Measurements from ENCODE around the gene RSPH3.
A peak's percentile ranks its signal among the peaks of the same experiment; 100 is the strongest.

Gene RSPH3, protein sequence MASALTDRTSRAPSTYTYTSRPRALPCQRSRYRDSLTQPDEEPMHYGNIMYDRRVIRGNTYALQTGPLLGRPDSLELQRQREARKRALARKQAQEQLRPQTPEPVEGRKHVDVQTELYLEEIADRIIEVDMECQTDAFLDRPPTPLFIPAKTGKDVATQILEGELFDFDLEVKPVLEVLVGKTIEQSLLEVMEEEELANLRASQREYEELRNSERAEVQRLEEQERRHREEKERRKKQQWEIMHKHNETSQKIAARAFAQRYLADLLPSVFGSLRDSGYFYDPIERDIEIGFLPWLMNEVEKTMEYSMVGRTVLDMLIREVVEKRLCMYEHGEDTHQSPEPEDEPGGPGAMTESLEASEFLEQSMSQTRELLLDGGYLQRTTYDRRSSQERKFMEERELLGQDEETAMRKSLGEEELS

DNA sequence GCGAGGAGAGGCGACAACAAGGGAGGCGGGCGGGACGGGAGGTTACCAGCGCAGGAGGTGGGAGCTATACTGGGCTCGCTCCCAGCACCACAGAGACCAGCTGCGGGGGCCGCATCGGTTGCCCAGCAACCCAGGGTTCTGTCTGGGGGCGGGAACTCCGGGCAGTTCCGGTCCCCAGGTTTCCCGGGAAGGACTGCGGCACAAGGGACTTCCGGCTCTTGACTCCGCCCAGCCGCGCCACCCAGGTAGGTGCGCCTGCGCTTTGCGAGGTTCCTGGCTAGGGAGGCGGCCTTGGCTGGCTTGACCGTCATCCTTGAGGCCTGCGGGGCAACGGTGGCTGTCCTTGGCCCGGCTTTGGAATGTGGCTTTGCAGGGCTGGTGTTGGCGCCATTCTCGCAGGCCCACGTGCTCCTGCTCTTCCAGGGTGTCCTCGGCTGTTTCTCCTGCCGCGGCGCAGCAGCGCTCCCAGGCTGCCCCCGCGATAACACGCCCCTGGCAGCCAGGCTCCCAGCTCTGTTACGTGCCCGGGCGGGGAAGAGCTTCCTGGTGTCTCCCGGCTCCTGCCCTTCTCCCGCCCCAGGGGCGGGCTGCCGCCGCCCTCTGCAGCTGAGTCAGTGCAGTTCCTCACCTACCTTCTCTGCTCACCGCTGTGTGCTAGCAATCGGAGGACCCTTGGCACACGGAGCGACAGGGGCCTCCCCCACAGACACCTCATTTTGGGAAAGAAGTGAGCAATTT, at the start of gene RSPH3:
TSS of gene RSPH3 (minus strand) at position 537 of the 738 bp plus-strand sequence. CDS start 652 bp downstream, outside the sequence.
- Histone ChIP-seq H3K9me2 (replicated peaks; ENCODE audit: control insufficient read depth, low read length) (no peaks in the 10 kb centered on the region), H3K27ac (ENCODE audit: low read depth, low read length) (peak within 1 kb of the TSS; percentile 51), H3K36me3 (ENCODE audit: control insufficient read depth, low read length) (no peaks in the 10 kb centered on the region), H3K4me3 (ENCODE audit: low read length) (peak within 1 kb of the TSS; percentile 93), H4K20me1 (ENCODE audit: control insufficient read depth, insufficient read depth, low read depth, low read length) (no peaks in the 10 kb centered on the region), H3K9me3 (ENCODE audit: control insufficient read depth, insufficient read depth, low read length) (no peaks in the 10 kb centered on the region), H3K27me3 (ENCODE audit: control insufficient read depth, low read length) (no peaks in the 10 kb centered on the region), H3K79me2 (ENCODE audit: control insufficient read depth, low read length) (peaks cover 28% of the 10 kb centered on the region), H3F3A (ENCODE audit: control insufficient read depth, insufficient read depth) (no peaks in the 10 kb centered on the region), H3K4me2 (ENCODE audit: low read length) (peak within 1 kb of the TSS; percentile 95), H3K4me1 (ENCODE audit: control insufficient read depth, low read length) (peaks cover 24% of the 10 kb centered on the region)
- TF ChIP-seq EZH2phosphoT487 (IDR thresholded peaks at IDR 0.05; ENCODE audit: borderline replicate concordance, low read length): no peak
- TF ChIP-seq CTCF (IDR thresholded peaks at IDR 0.05; ENCODE audit: low read depth, low read length, poor library complexity, severe bottlenecking): peak; percentile 36

DNA sequence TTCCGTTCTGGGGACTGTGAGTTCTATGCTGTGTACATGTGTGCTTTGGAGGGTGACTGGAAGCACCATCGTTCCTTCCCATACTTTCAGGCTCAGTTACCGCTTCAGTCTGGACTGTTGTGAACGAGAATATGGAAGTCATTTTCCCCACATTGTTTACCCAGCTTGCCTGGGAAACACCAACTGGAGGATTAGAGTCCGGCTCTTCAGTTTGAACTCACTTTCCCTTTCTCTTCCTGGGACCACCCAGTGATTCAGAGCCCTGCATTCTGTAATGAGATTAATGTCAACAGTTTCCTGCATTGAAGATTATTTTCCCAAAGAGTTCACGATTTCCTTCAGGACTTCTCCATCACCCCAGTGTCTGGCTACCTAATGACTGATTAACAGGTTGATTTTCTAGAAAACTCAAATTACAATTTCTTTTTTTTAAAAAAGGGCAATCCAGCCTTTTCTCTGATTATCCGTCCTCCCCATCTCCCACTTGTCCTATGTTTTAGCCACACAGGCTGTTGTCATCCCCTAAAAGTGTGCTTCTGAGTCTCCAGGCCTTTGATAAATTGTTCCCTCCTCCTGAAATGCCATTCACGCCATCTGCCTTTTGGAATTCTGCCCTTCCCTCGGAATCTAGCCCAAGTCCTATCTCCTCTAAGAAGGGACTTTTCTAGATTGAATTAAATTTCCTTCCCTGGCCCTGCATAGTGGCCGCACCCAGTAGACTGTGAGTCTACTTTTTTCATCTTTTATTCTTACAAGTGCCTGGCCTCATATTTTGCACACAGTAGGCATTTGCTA, 48.1 kb upstream of the RSPH3 start:
- Histone ChIP-seq H3K36me3 (ENCODE audit: control insufficient read depth, low read length) (peaks cover 17% of the 10 kb centered on the region), H3K4me2 (ENCODE audit: low read length) (no peak overlapping the region; the same call in 1 of the 2 replicates), H4K20me1 (ENCODE audit: control insufficient read depth, insufficient read depth, low read depth, low read length) (no peaks in the 10 kb centered on the region), H3K79me2 (ENCODE audit: control insufficient read depth, low read length) (peaks cover 24% of the 10 kb centered on the region), H3K9me3 (ENCODE audit: control insufficient read depth, insufficient read depth, low read length) (no peaks in the 10 kb centered on the region), H3K4me1 (ENCODE audit: control insufficient read depth, low read length) (peaks cover 35% of the 10 kb centered on the region), H3K9me2 (replicated peaks; ENCODE audit: control insufficient read depth, low read length) (no peaks in the 10 kb centered on the region), H3K27me3 (ENCODE audit: control insufficient read depth, low read length) (no peaks in the 10 kb centered on the region), H3K4me3 (ENCODE audit: low read length) (no peak overlapping the region), H3K27ac (ENCODE audit: low read depth, low read length) (no peak overlapping the region), H3F3A (ENCODE audit: control insufficient read depth, insufficient read depth) (peaks cover 15% of the 10 kb centered on the region)
- TF ChIP-seq CTCF (IDR thresholded peaks at IDR 0.05; ENCODE audit: low read depth, low read length, poor library complexity, severe bottlenecking) (no peak), EZH2phosphoT487 (IDR thresholded peaks at IDR 0.05; ENCODE audit: borderline replicate concordance, low read length) (no peak)

- peaks cover 47% of the 10 kb centered on the region for H3K79me2 ChIP-seq (ENCODE audit: control insufficient read depth, low read length)
- H3K9me3 ChIP-seq (ENCODE audit: control insufficient read depth, insufficient read depth, low read length): no peaks in the 10 kb centered on the region
- peaks cover 35% of the 10 kb centered on the region for H3F3A ChIP-seq (ENCODE audit: control insufficient read depth, insufficient read depth)
- H4K20me1 ChIP-seq (ENCODE audit: control insufficient read depth, insufficient read depth, low read depth, low read length): peaks cover 14% of the 10 kb centered on the region
- no peaks in the 10 kb centered on the region for H3K27me3 ChIP-seq (ENCODE audit: control insufficient read depth, low read length)
- H3K9me2 ChIP-seq (replicated peaks; ENCODE audit: control insufficient read depth, low read length): no peaks in the 10 kb centered on the region
- H3K27ac ChIP-seq (ENCODE audit: low read depth, low read length): peak overlapping the region; percentile 89
- H3K4me2 ChIP-seq (ENCODE audit: low read length): peak overlapping the region; percentile 73
- H3K36me3 ChIP-seq (ENCODE audit: control insufficient read depth, low read length): peaks cover 40% of the 10 kb centered on the region
- TF ChIP-seq CTCF (IDR thresholded peaks at IDR 0.05; ENCODE audit: low read depth, low read length, poor library complexity, severe bottlenecking) (no peak), EZH2phosphoT487 (IDR thresholded peaks at IDR 0.05; ENCODE audit: borderline replicate concordance, low read length) (no peak)
- H3K4me1 ChIP-seq (ENCODE audit: control insufficient read depth, low read length): peaks cover 41% of the 10 kb centered on the region
- H3K4me3 ChIP-seq (ENCODE audit: low read length): peak overlapping the region; percentile 93
These were observed 45.8 kb upstream of the RSPH3 start for GRCh38 chr6:159045801-159046200.
